Jurkat, Clone E6-1 (cell line): Measurements from ENCODE around the gene RSPH6A. TPM values are rescaled to one million over a fixed set of nuclear protein-coding genes. Genes with fewer than 3 reads are reported as not detected.

Source experiments
- DNase-seq: peaks from one replicate; pipeline ENCODE4 v3.0.0-alpha.2; 2011; ENCODE audit warnings: low read depth, low spot score
- H3K4me3 ChIP-seq: 2 replicates; pipeline ENCODE4 v1.5.1; 2011; ENCODE audit warnings: mild to moderate bottlenecking, low read length, control low read depth, moderate library complexity
- polyA plus RNA-seq: library from polyadenylated mRNA; unstranded; fragments of >200 nt; gene quantifications from one replicate; pipeline ENCODE4 v1.2.1, GENCODE V29; 2012; ENCODE audit warnings: missing spikeins; ENCODE audit not compliant: insufficient read length, insufficient read depth

RSPH6A gene
- not detected for polyA plus RNA-seq

- no peak for DNase-seq
- no peak within 1 kb of the TSS for H3K4me3 ChIP-seq
Measured at GRCh38 chr19:45814851-45815480, at the start of gene RSPH6A. RSPH6A (minus strand) TSS chr19:45815308; CDS start chr19:45815176, 132 bp downstream.

- H3K4me3 ChIP-seq, result peak overlapping the region; percentile 4; the same call in 1 of the 2 replicates
- no peak for DNase-seq
Measured at GRCh38 chr19:45864629-45865082, 49.5 kb upstream of the RSPH6A start.

- peak within 1 kb of the TSS; percentile 98 for H3K4me3 ChIP-seq
- no peak for DNase-seq
Measured at GRCh38 chr19:45863840-45864628, 48.9 kb upstream of the RSPH6A start, which contains the start of gene FOXA3. FOXA3 (plus strand) TSS chr19:45864326; CDS start chr19:45864457, 131 bp downstream.

GRCh38 chr19:45863335-45863839 is 48.3 kb upstream of the RSPH6A start:
- peak overlapping the region; percentile 98 for H3K4me3 ChIP-seq
- no peak for DNase-seq

- DNase-seq, result peak; percentile 97
Measured at GRCh38 chr19:45862564-45863334, 47.6 kb upstream of the RSPH6A start, which contains the start of gene SYMPK. SYMPK (minus strand) TSS chr19:45863147; CDS start chr19:45854495, 8,652 bp downstream.

GRCh38 chr19:45862271-45862563 is 47.1 kb upstream of the RSPH6A start:
- no peak for DNase-seq
- H3K4me3 ChIP-seq, result peak overlapping the region; percentile 98

More at GRCh38 chr19:45862564-45863334, 47.6 kb upstream of the RSPH6A start, which contains the start of gene SYMPK:
- H3K4me3 ChIP-seq, result peak within 1 kb of the TSS; percentile 98

- no peak for DNase-seq
Measured at GRCh38 chr19:45860359-45861259, 45.5 kb upstream of the RSPH6A start.

GRCh38 chr19:45854167-45854778 is 39.2 kb upstream of the RSPH6A start:
- H3K4me3 ChIP-seq, result no peak overlapping the region
- no peak for DNase-seq

More at GRCh38 chr19:45860359-45861259, 45.5 kb upstream of the RSPH6A start:
- no peak overlapping the region for H3K4me3 ChIP-seq

- no peak for DNase-seq
Measured at GRCh38 chr19:45852983-45853382, 37.9 kb upstream of the RSPH6A start.

GRCh38 chr19:45852145-45852750 is 37.1 kb upstream of the RSPH6A start:
- no peak for DNase-seq
- no peak overlapping the region for H3K4me3 ChIP-seq

More at GRCh38 chr19:45852983-45853382, 37.9 kb upstream of the RSPH6A start:
- no peak overlapping the region for H3K4me3 ChIP-seq

- no peak overlapping the region for H3K4me3 ChIP-seq
- no peak for DNase-seq
Measured at GRCh38 chr19:45848922-45849321, 33.8 kb upstream of the RSPH6A start.

GRCh38 chr19:45847663-45848062 is 32.6 kb upstream of the RSPH6A start:
- H3K4me3 ChIP-seq, result no peak overlapping the region
- DNase-seq, result no peak

GRCh38 chr19:45842198-45842597 is 27.1 kb upstream of the RSPH6A start:
- no peak overlapping the region for H3K4me3 ChIP-seq
- no peak for DNase-seq

- no peak for DNase-seq
Measured at GRCh38 chr19:45834970-45835369, 19.9 kb upstream of the RSPH6A start.

GRCh38 chr19:45828945-45829344 is 13.8 kb upstream of the RSPH6A start:
- no peak for DNase-seq
- H3K4me3 ChIP-seq, result no peak overlapping the region

More at GRCh38 chr19:45834970-45835369, 19.9 kb upstream of the RSPH6A start:
- H3K4me3 ChIP-seq, result no peak overlapping the region

- no peak for DNase-seq
- H3K4me3 ChIP-seq, result no peak overlapping the region
Measured at GRCh38 chr19:45828523-45828922, 13.4 kb upstream of the RSPH6A start.

GRCh38 chr19:45827459-45828093 is 12.5 kb upstream of the RSPH6A start:
- H3K4me3 ChIP-seq, result no peak overlapping the region
- DNase-seq, result no peak
